Duodenal mucosa (tissue), 2 donors: ENCODE results near the gene SCIN.

ENCODE experiments used
- H3K27ac ChIP-seq: one replicate; pipeline ENCODE4 v1.7.0; 2013; ENCODE audit warnings: low read depth, low read length
- H3K27me3 ChIP-seq, 2 donors: one replicate each; pipeline ENCODE4 v1.7.0; 2013; ENCODE audit warnings: low read length in 2 of 2, control low read depth in 1 of 2; ENCODE audit not compliant: insufficient read depth in 2 of 2, control insufficient read depth in 1 of 2
- H3K36me3 ChIP-seq, 2 donors: one replicate each; pipeline ENCODE4 v1.7.0; 2013; ENCODE audit warnings: low read length in 2 of 2, control low read depth in 1 of 2; ENCODE audit not compliant: insufficient read depth in 2 of 2, control insufficient read depth in 1 of 2
- H3K4me1 ChIP-seq, 2 donors: one replicate each; pipeline ENCODE4 v1.7.0; 2013; ENCODE audit warnings: low read length in 2 of 2, control low read depth in 1 of 2; ENCODE audit not compliant: insufficient read depth in 2 of 2, control insufficient read depth in 1 of 2
- H3K4me3 ChIP-seq, 2 donors: one replicate each; pipeline ENCODE4 v1.7.0; 2013; ENCODE audit warnings: low read length in 2 of 2, low read depth in 1 of 2
- H3K9ac ChIP-seq, 2 donors: one replicate each; pipeline ENCODE4 v1.7.0; 2013; ENCODE audit warnings: low read length in 2 of 2, low read depth in 1 of 2
- H3K9me3 ChIP-seq, 2 donors: one replicate each; pipeline ENCODE4 v1.7.0; 2013; ENCODE audit warnings: low read length in 2 of 2, control low read depth in 1 of 2; ENCODE audit not compliant: control insufficient read depth in 1 of 2

The SCIN gene

GRCh38 chr7:12583176-12583575 is 12.7 kb downstream of the SCIN start:
- Histone ChIP-seq H3K36me3 (peaks cover 0 to 4% of the 10 kb centered on the region in 2 donors), H3K4me1 (peaks cover 18 to 32% of the 10 kb centered on the region in 2 donors), H3K4me3 (no peak overlapping the region), H3K27me3 (no peaks in the 10 kb centered on the region), H3K9ac (no peak overlapping the region), H3K27ac (no peak overlapping the region), H3K9me3 (no peaks in the 10 kb centered on the region)

- H3K9me3 ChIP-seq = no peaks in the 10 kb centered on the region
- no peak overlapping the region for H3K4me3 ChIP-seq
- peaks cover 0 to 4% of the 10 kb centered on the region in 2 donors for H3K36me3 ChIP-seq
- no peak overlapping the region for H3K27ac ChIP-seq
- H3K9ac ChIP-seq = no peak overlapping the region
- H3K27me3 ChIP-seq = no peaks in the 10 kb centered on the region
- H3K4me1 ChIP-seq = peaks cover 18 to 32% of the 10 kb centered on the region in 2 donors
Measured at GRCh38 chr7:12583922-12584321, 13.4 kb downstream of the SCIN start.

GRCh38 chr7:12584930-12585329 is 14.4 kb downstream of the SCIN start:
- no peak overlapping the region for H3K27ac ChIP-seq
- peaks cover 0 to 4% of the 10 kb centered on the region in 2 donors for H3K36me3 ChIP-seq
- no peaks in the 10 kb centered on the region for H3K9me3 ChIP-seq
- H3K4me3 ChIP-seq = no peak overlapping the region
- H3K27me3 ChIP-seq = no peaks in the 10 kb centered on the region
- H3K9ac ChIP-seq = no peak overlapping the region
- H3K4me1 ChIP-seq = peaks cover 18 to 32% of the 10 kb centered on the region in 2 donors

GRCh38 chr7:12586271-12586670 is 15.8 kb downstream of the SCIN start:
- no peak overlapping the region for H3K9ac ChIP-seq
- H3K27ac ChIP-seq = no peak overlapping the region
- H3K4me1 ChIP-seq = peaks cover 18 to 22% of the 10 kb centered on the region in 2 donors
- no peak overlapping the region for H3K4me3 ChIP-seq
- H3K9me3 ChIP-seq = no peaks in the 10 kb centered on the region
- no peaks in the 10 kb centered on the region for H3K27me3 ChIP-seq
- H3K36me3 ChIP-seq = peaks cover 0 to 4% of the 10 kb centered on the region in 2 donors

- Histone ChIP-seq H3K9ac (no peak overlapping the region), H3K4me1 (peaks cover 3 to 11% of the 10 kb centered on the region in 2 donors), H3K9me3 (no peaks in the 10 kb centered on the region), H3K36me3 (peaks cover 0 to 4% of the 10 kb centered on the region in 2 donors), H3K27me3 (no peaks in the 10 kb centered on the region), H3K4me3 (no peak overlapping the region), H3K27ac (no peak overlapping the region)
Measured at GRCh38 chr7:12588259-12588904, 17.9 kb downstream of the SCIN start.

- Histone ChIP-seq H3K9ac (no peak overlapping the region), H3K27ac (no peak overlapping the region), H3K9me3 (no peaks in the 10 kb centered on the region), H3K4me3 (no peak overlapping the region), H3K36me3 (peaks cover 0 to 4% of the 10 kb centered on the region in 2 donors), H3K4me1 (no peaks in the 10 kb centered on the region), H3K27me3 (no peaks in the 10 kb centered on the region)
Measured at GRCh38 chr7:12590559-12590958, 20.0 kb downstream of the SCIN start.

- H3K36me3 ChIP-seq = peaks cover 0 to 4% of the 10 kb centered on the region in 2 donors
- H3K4me1 ChIP-seq = no peaks in the 10 kb centered on the region
- no peak overlapping the region for H3K27ac ChIP-seq
- H3K27me3 ChIP-seq = no peaks in the 10 kb centered on the region
- H3K9me3 ChIP-seq = no peaks in the 10 kb centered on the region
- H3K4me3 ChIP-seq = no peak overlapping the region
- H3K9ac ChIP-seq = no peak overlapping the region
Measured at GRCh38 chr7:12594122-12594897, 23.8 kb downstream of the SCIN start.

- no peak overlapping the region for H3K27ac ChIP-seq
- peaks cover 0 to 4% of the 10 kb centered on the region in 2 donors for H3K36me3 ChIP-seq
- no peaks in the 10 kb centered on the region for H3K9me3 ChIP-seq
- H3K4me1 ChIP-seq = no peaks in the 10 kb centered on the region
- H3K9ac ChIP-seq = no peak overlapping the region
- no peaks in the 10 kb centered on the region for H3K27me3 ChIP-seq
- no peak overlapping the region for H3K4me3 ChIP-seq
Measured at GRCh38 chr7:12595148-12595547, 24.6 kb downstream of the SCIN start.

- H3K27me3 ChIP-seq = no peaks in the 10 kb centered on the region
- H3K27ac ChIP-seq = no peak overlapping the region
- peaks cover 0 to 4% of the 10 kb centered on the region in 2 donors for H3K36me3 ChIP-seq
- H3K4me1 ChIP-seq = no peaks in the 10 kb centered on the region
- no peak overlapping the region for H3K4me3 ChIP-seq
- no peak overlapping the region for H3K9ac ChIP-seq
- no peaks in the 10 kb centered on the region for H3K9me3 ChIP-seq
Measured at GRCh38 chr7:12596225-12596790, 25.8 kb downstream of the SCIN start.

GRCh38 chr7:12601302-12601869 is 30.9 kb downstream of the SCIN start:
- Histone ChIP-seq H3K9me3 (no peaks in the 10 kb centered on the region), H3K36me3 (peaks cover 0 to 4% of the 10 kb centered on the region in 2 donors), H3K27me3 (no peaks in the 10 kb centered on the region), H3K27ac (no peak overlapping the region), H3K4me3 (no peak overlapping the region), H3K9ac (no peak overlapping the region), H3K4me1 (no peaks in the 10 kb centered on the region)
